ENCODE data around the gene MACROH2A1. TPM values are rescaled to one million over a fixed set of nuclear protein-coding genes. Genes with fewer than 3 reads are reported as not detected.
A peak's percentile ranks its signal among the peaks of the same experiment; 100 is the strongest.

Gene MACROH2A1
- total RNA-seq, 4 donors from 2014 or later, result 278 to 355 (median 319) TPM

DNA sequence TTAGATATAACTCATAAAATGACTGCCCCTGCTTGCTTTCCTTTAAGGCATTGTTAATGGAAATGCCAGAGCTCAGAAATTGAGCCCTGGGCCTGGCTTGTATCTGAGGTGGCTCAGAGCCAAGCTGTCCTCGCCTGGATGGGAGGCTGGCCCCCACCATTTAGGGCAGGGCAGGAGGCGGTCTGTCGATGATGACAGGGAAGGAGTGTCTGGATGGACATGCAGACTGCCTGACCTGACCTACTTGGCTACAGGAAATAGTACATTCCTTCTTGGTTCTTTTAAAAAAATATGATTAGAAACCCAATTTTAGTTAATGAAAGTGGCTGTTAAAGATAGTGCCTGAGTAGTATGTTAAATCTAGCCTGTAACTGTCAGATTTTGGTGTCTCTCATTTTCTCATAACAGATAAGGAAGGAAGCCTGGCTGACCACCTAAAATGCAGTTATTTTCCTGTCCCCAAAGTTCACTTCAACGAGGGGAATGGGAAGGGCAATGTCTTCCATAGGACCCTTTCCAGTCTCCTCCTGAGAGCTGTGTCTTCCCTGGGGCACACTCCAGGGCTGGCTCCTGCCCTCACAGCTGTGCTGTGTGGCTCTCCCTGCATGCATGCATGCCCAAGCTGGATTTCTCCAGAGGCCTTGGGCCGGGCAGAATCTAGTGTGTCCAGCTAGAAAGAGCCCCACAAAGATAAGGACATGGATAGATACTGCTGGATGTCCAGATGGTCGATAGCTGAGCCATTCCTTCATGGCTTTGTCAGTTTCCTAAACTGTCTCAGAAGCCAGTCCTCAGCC lies 42.3 kb downstream of the MACROH2A1 start:
- TF ChIP-seq POLR2A (IDR thresholded peaks at IDR 0.05), result no peak
- TF ChIP-seq, protein P1, sequence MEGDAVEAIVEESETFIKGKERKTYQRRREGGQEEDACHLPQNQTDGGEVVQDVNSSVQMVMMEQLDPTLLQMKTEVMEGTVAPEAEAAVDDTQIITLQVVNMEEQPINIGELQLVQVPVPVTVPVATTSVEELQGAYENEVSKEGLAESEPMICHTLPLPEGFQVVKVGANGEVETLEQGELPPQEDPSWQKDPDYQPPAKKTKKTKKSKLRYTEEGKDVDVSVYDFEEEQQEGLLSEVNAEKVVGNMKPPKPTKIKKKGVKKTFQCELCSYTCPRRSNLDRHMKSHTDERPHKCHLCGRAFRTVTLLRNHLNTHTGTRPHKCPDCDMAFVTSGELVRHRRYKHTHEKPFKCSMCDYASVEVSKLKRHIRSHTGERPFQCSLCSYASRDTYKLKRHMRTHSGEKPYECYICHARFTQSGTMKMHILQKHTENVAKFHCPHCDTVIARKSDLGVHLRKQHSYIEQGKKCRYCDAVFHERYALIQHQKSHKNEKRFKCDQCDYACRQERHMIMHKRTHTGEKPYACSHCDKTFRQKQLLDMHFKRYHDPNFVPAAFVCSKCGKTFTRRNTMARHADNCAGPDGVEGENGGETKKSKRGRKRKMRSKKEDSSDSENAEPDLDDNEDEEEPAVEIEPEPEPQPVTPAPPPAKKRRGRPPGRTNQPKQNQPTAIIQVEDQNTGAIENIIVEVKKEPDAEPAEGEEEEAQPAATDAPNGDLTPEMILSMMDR (IDR thresholded peaks at IDR 0.05), result no peak
- 56 to 59% methylated on average over 5 of the region's 6 CpGs for WGBS, 2 donors
- peaks cover 4 to 98% (median 9%) of the 10 kb centered on the region in 3 donors for H3K36me3 ChIP-seq
- H3K9me3 ChIP-seq, result no peaks in the 10 kb centered on the region
- peaks cover 0 to 45% (median 29%) of the 10 kb centered on the region in 3 donors for H3K4me1 ChIP-seq
- no peaks in the 10 kb centered on the region for H3K27me3 ChIP-seq
- no peak overlapping the region for H3K4me3 ChIP-seq
- intact Hi-C loops (cut with DNase I), result no loop called here
- no peak for DNase-seq
- H3K27ac ChIP-seq, result peak overlapping the region; percentile 11 to 81 (median 62)

DNA sequence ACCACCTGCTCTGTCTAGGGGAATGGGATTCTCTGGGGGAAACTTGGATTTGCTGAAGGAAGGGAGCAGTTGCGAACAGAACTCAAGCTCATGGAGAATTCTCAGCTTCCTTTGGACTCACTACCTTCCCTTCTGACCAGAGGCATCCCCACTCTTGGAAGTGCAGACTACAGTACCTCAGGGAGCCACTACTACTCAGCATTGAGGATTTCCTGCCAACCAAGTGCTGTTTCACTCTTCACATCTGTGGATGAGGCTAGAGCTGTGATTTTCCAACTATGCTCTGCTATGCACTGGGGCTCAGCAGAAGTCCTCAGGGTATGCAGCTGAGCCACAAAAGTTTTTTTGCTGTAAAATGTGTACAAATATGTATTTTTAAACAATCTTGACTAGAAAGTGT lies 43.9 kb downstream of the MACROH2A1 start:
- intact Hi-C loops (cut with DNase I), result no loop called here

DNA sequence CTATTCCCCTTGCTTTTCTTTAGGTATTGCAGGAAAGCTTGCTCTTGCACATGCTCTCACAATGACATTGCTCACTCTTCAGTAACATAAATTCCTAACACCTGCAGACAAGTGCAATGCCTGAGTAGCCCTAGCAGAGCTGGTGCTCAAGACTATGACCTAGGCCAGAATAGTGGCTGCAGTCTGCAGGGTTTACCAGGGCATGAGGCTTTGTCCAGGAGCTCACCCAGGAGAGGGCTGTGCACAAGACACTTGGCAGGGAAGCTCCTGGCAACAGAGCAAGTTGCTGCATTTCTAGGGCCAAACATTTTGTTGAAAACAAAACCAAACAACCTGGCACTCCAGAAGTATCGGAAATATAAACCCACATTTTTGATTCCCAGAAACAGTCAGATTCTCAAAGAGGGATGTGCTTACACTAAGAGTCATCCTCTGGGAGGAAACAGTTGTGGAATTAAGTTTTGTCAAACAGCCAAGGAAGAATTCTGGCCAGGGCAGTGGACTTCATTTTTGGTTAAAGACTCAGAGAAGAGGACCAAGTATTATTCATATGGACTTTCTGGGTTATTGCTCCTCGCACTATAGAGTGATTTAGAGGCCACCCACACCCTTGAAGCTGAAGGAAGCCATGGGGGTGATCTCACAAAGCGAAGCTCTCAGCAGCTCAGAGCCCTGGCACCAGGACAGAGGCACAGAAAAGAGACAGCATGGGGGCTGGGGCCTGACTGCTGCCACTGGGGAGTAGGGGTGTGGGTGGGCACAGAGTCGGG lies 44.9 kb downstream of the MACROH2A1 start:
- intact Hi-C loops (cut with DNase I), result no loop called here
- H3K9me3 ChIP-seq, result no peaks in the 10 kb centered on the region
- H3K4me1 ChIP-seq, result peaks cover 0 to 47% (median 29%) of the 10 kb centered on the region in 3 donors
- no peak for DNase-seq
- H3K27me3 ChIP-seq, result no peaks in the 10 kb centered on the region
- TF ChIP-seq, protein P1 (IDR thresholded peaks at IDR 0.05), result no peak
- no peak for TF ChIP-seq POLR2A (IDR thresholded peaks at IDR 0.05)
- H3K4me3 ChIP-seq, result no peak overlapping the region
- peaks cover 0 to 95% (median 17%) of the 10 kb centered on the region in 3 donors for H3K36me3 ChIP-seq
- H3K27ac ChIP-seq, result peak overlapping the region in 3 of 4 donors; percentile 59 to 87 (median 71)
- 54 to 59% methylated on average over 3 to 4 of the region's 4 CpGs for WGBS, 2 donors

More for the DNA sequence above, 43.9 kb downstream of the MACROH2A1 start:
- TF ChIP-seq, protein P1 (IDR thresholded peaks at IDR 0.05), result no peak
- no peak for TF ChIP-seq POLR2A (IDR thresholded peaks at IDR 0.05)
- Histone ChIP-seq H3K9me3 (no peaks in the 10 kb centered on the region), H3K4me1 (peaks cover 0 to 45% (median 29%) of the 10 kb centered on the region in 3 donors), H3K4me3 (no peak overlapping the region), H3K27ac (peak overlapping the region in 3 of 4 donors; percentile 68 to 87 (median 71)), H3K36me3 (peaks cover under 1 to 95% (median 17%) of the 10 kb centered on the region in 3 donors), H3K27me3 (no peaks in the 10 kb centered on the region)
- 86% methylated on average over 1 of the region's 1 CpG; no CpG with 5 or more reads in 1 of the 2 donors for WGBS, 2 donors
- DNase-seq, result no peak

DNA sequence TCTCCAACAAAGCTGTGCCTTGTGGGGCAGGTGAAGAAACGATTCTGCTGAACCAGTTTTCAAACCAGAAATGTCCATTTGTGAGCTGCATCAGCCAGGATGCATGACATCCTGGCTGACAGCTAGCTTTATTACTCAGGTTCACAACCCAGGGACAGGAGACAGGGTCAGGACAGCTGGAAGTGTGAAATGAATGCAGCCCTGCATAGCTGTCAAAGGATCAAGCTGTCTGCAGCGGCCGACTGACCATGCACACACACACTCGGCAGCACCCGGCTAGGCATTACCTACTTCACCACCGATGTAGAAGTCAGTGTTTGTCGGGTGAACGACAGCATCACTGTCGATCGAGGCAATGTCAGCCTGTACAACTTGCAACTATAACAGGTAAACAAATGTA lies 48.5 kb downstream of the MACROH2A1 start:
- no peaks in the 10 kb centered on the region for H3K9me3 ChIP-seq
- TF ChIP-seq, protein P1 (IDR thresholded peaks at IDR 0.05), result no peak
- TF ChIP-seq POLR2A (IDR thresholded peaks at IDR 0.05), result no peak
- no peaks in the 10 kb centered on the region for H3K27me3 ChIP-seq
- DNase-seq, result no peak
- intact Hi-C loops (cut with DNase I), result no loop called here
- H3K27ac ChIP-seq, result no peak overlapping the region
- H3K36me3 ChIP-seq, result peaks cover 0 to 94% (median 20%) of the 10 kb centered on the region in 3 donors
- H3K4me3 ChIP-seq, result no peak overlapping the region
- peaks cover 0 to 52% (median 12%) of the 10 kb centered on the region in 3 donors for H3K4me1 ChIP-seq
- WGBS, 2 donors, result 80 to 90% methylated on average over 6 to 9 of the region's 10 CpGs

DNA sequence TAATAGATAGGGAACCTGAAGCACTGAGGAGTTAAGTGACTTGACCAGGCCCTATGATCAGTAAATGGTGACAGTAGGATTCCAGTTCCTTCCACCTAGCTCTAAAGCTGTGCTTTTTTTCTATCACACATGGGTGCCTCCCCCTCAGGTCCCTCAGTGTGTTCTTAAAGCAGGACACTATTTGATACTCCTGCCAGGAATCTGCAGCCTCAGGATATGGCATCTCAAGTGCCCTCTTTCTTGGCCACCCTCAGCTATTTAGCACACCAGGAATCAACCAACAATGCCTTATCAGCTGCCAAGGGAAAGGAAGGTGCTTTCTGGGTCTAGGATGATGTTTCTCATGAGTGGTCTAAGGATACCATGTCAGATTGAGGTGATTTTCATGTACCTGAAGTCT lies 49.1 kb downstream of the MACROH2A1 start:
- TF ChIP-seq POLR2A (IDR thresholded peaks at IDR 0.05), result no peak
- TF ChIP-seq, protein P1 (IDR thresholded peaks at IDR 0.05), result no peak
- peaks cover 0 to 45% (median 11%) of the 10 kb centered on the region in 3 donors for H3K4me1 ChIP-seq
- no peak for DNase-seq
- H3K27ac ChIP-seq, result no peak overlapping the region
- intact Hi-C loops (cut with DNase I), result no loop called here
- peaks cover 0 to 94% (median 20%) of the 10 kb centered on the region in 3 donors for H3K36me3 ChIP-seq
- no peaks in the 10 kb centered on the region for H3K27me3 ChIP-seq
- H3K9me3 ChIP-seq, result no peaks in the 10 kb centered on the region
- no peak overlapping the region for H3K4me3 ChIP-seq
